PFSK-1 (cell line): Measurements from ENCODE around the gene GSDMA.

Experiments
- FOXP2 ChIP-seq: optimal IDR thresholded peaks from 2 replicates; pipeline ENCODE3; 2011; ENCODE audit warnings: borderline replicate concordance, control low read depth, inconsistent platforms; ENCODE audit not compliant: insufficient read depth; ENCODE audit errors: extremely low read length, extremely low read depth
- POLR2AphosphoS5 ChIP-seq: IDR thresholded peaks from 2 replicates; pipeline ENCODE4 v1.6.1; 2012; ENCODE audit warnings: low read depth, mild to moderate bottlenecking, control low read depth, low read length, moderate library complexity
- SIN3A ChIP-seq: IDR thresholded peaks from 2 replicates; pipeline ENCODE4 v1.6.1; 2012; ENCODE audit warnings: mild to moderate bottlenecking, low read length, moderate library complexity, borderline replicate concordance; ENCODE audit not compliant: insufficient read depth
- TAF1 ChIP-seq: IDR thresholded peaks from 2 replicates; pipeline ENCODE4 v1.6.1; 2012; ENCODE audit warnings: low read length, control low read depth, borderline replicate concordance; ENCODE audit not compliant: insufficient read depth
- TF ChIP-seq, protein P1 (sequence below), 2 experiments: IDR thresholded peaks; 2 replicates each; pipeline versions ENCODE4 v1.6.1 to v1.8.0; 2011 to 2012; ENCODE audit warnings: low read depth in 2 of 2, low read length in 2 of 2, control low read depth in 1 of 2, inconsistent platforms in 1 of 2, mild to moderate bottlenecking in 1 of 2, moderate library complexity in 1 of 2; ENCODE audit not compliant: insufficient read depth in 1 of 2

DNA sequence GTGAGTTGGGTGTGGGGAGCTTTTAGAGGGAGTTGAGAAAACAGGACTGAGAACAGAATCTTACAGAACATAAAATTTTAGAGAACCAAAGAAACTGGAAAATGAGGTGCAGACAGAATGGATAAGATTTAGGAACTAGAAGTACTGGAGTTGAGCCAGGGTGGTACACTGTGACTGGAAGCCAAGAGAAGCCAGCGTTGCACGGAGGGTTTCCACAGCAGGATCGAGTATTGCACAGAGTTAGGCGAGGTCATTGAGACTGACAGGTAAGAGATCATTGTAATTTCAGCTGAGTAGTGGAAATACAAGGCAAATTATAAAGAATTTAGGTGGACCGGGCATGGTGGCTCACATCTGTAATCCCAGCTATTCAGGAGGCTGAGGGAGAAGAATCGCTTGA is 6.6 kb downstream of the GSDMA start:
- TF ChIP-seq, protein P1, sequence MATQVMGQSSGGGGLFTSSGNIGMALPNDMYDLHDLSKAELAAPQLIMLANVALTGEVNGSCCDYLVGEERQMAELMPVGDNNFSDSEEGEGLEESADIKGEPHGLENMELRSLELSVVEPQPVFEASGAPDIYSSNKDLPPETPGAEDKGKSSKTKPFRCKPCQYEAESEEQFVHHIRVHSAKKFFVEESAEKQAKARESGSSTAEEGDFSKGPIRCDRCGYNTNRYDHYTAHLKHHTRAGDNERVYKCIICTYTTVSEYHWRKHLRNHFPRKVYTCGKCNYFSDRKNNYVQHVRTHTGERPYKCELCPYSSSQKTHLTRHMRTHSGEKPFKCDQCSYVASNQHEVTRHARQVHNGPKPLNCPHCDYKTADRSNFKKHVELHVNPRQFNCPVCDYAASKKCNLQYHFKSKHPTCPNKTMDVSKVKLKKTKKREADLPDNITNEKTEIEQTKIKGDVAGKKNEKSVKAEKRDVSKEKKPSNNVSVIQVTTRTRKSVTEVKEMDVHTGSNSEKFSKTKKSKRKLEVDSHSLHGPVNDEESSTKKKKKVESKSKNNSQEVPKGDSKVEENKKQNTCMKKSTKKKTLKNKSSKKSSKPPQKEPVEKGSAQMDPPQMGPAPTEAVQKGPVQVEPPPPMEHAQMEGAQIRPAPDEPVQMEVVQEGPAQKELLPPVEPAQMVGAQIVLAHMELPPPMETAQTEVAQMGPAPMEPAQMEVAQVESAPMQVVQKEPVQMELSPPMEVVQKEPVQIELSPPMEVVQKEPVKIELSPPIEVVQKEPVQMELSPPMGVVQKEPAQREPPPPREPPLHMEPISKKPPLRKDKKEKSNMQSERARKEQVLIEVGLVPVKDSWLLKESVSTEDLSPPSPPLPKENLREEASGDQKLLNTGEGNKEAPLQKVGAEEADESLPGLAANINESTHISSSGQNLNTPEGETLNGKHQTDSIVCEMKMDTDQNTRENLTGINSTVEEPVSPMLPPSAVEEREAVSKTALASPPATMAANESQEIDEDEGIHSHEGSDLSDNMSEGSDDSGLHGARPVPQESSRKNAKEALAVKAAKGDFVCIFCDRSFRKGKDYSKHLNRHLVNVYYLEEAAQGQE (IDR thresholded peaks at IDR 0.05; ENCODE audit: insufficient read depth in 1 of 2, low read depth in 2 of 2, low read length in 2 of 2): no peak
- no peak for TF ChIP-seq FOXP2
- TF ChIP-seq POLR2AphosphoS5: no peak
- TF ChIP-seq SIN3A: no peak
- TF ChIP-seq TAF1: no peak
